Measurements from ENCODE around the gene NRG3.

The NRG3 gene

DNA sequence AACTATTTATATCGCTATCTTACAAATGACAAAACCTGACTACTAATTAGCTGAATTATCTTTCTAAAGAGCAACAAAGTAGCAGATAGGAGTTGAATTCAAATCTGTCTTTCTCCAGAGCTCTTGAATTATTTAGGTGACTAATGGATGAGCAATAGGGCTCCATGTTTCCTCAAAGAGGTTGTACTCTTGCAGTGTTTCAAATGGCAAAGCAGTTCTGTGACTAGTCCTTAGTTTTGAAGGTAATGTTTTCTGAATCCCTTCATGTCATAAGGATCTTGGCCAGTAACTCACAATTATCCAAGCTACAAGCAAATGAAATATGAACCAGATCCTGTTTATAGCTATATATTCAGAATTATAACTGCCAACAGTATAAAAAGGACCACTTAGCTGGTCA, 999.7 kb downstream of the NRG3 start:
- H3K27ac ChIP-seq = no peak overlapping the region
- TF ChIP-seq, protein P1, sequence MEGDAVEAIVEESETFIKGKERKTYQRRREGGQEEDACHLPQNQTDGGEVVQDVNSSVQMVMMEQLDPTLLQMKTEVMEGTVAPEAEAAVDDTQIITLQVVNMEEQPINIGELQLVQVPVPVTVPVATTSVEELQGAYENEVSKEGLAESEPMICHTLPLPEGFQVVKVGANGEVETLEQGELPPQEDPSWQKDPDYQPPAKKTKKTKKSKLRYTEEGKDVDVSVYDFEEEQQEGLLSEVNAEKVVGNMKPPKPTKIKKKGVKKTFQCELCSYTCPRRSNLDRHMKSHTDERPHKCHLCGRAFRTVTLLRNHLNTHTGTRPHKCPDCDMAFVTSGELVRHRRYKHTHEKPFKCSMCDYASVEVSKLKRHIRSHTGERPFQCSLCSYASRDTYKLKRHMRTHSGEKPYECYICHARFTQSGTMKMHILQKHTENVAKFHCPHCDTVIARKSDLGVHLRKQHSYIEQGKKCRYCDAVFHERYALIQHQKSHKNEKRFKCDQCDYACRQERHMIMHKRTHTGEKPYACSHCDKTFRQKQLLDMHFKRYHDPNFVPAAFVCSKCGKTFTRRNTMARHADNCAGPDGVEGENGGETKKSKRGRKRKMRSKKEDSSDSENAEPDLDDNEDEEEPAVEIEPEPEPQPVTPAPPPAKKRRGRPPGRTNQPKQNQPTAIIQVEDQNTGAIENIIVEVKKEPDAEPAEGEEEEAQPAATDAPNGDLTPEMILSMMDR (conservative IDR thresholded peaks at IDR 0.05) = no peak

DNA sequence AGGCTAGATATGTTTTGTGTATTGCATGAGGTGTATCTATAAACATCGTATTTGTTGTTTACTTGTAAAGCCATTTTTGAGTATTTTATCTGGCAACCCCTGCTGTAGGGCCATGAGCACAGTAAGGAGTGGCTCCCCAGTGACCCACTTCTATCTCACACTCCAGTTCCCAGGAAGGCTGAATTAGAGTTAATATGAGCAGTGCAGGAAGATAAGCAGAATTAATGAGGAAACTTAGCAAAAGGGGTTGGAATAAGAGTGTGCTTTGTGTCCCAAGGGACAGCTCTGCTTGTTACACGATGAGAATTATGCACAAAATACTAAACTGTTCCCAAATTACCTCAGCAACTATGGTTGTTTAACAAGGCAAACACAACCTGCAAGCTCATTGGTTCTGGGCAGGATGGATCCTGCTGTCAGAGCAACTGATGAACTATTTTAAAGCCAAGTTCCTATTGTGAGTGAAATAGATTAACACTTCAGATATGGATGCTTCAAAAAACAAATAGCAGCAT, 1005.8 kb downstream of the NRG3 start:
- no peak overlapping the region for H3K27ac ChIP-seq
- TF ChIP-seq, protein P1 (conservative IDR thresholded peaks at IDR 0.05) = no peak

DNA sequence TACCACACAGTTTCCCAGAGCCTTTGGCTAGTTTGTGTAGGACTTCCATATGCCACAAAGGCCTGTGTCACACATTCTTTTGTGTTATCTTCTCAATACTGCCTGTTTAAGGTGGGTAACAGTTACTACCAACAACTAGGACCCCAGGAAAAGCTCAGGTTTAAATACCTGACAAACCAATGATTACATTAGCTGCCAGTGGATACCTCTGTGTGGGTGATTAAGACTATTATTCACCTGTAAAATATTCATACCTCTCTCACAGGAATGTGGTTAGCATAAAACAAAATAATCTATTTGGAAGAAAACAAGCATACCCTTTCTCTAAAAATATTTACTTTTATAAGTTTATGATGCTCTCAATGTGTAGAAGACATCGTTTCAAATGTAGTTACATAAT, 1007.7 kb downstream of the NRG3 start:
- TF ChIP-seq, protein P1 (conservative IDR thresholded peaks at IDR 0.05) = no peak
- no peak overlapping the region for H3K27ac ChIP-seq

DNA sequence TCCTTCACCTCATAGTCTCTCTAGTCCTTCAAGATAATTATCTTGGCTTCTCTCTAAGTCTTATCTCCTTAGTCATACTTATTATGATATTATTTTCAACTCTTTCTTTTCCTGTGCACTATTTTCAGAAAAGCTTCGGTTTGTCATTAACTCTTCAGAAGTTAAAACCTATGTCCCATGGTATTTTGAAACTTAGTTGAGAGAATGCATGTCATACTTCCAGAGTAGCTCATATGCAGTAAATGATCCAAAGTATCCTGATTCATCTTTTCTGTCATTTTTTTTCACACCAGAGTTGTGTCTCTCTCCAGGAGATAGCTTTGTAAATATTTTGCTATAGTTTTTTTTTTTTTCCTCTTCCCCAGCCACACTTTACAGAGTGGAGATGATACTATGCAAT, 1008.6 kb downstream of the NRG3 start:
- no peak overlapping the region for H3K27ac ChIP-seq
- TF ChIP-seq, protein P1 (conservative IDR thresholded peaks at IDR 0.05) = no peak

DNA sequence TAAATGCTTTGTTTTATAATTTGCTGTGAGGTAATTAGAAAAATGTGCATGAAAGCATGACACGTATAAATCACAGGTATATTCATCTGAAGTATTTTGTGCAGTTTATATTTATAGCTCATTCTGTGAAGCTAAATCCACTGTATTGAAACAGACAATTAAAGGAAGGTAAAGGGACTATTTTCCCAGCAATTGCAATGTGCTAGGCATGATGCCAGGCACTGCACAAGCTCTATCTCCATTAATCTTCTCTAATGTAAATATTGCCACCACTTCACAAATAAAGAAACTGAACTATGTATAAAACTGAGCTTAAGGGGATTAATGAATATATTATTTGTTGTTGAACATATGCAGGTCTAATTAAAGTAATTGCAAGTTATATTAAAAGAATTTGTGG, 1012.5 kb downstream of the NRG3 start:
- H3K27ac ChIP-seq = peak overlapping the region; percentile 57
- TF ChIP-seq, protein P1 (conservative IDR thresholded peaks at IDR 0.05) = no peak

DNA sequence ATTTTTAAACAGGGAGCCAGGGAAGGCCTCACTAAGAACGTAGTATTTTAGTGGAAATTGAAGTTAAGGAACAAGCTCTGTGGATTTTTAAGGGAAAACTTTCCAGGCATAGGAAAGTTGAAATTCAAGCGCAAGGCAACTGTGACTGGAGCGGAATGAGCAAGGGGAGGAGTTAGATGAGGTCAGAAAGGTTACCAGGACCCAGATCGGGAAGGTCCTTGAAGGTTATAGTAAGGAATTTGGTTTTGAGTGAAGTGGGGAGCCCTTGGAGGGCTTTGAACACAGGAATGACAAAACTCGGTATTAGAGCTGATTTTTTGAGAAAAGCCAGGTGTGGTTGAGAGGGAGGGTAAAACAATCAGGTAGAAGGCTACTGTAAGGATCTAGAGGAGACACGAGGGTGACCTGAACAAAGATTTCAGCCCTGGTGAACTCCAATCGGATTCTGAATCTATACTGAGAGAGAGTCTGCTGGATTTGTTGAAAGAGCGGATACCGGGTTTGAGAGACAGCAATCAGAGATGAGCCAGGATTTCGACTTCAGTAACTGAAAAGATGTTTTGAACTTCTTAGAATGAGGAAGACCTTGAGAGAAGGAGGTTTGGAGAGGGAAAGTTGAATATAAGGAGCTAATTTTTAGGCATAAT, 1013.9 kb downstream of the NRG3 start:
- peak overlapping the region; percentile 57; the same call in 1 of the 2 replicates for H3K27ac ChIP-seq
- TF ChIP-seq, protein P1 (conservative IDR thresholded peaks at IDR 0.05) = no peak

DNA sequence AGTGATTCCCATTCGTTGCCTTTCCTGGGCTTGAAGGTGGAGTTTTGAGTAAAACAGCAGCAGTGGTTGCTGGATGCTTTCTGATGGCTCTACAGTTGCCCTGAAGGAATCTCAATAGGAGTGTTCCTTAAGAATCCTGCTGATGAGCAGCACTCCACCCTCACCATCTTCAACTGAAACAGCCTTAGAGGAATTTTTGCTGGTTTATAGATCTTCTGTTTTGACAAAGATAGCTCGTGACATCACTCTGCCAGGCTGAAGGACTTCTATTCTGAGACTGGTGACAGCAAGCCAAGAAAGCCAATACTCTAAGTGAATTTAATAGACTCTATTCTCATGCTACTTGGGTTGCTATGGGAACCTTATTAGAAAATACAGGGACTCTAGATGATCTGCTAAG, 1014.7 kb downstream of the NRG3 start:
- H3K27ac ChIP-seq = no peak overlapping the region
- TF ChIP-seq, protein P1 (conservative IDR thresholded peaks at IDR 0.05) = no peak

Data from VCaP (cell line).